ENCODE data around the gene SLC4A5. TPM values are rescaled to one million over a fixed set of nuclear protein-coding genes. Genes with fewer than 3 reads are reported as not detected.

The SLC4A5 gene
- total RNA-seq, 5 donors from 2014 or later (not counting 1 experiment from before 2014, with no cell fraction given): 10.1 to 19.3 (median 14.6) TPM

- peaks cover 2 to 21% of the 10 kb centered on the region in 2 experiments for H3K4me1 ChIP-seq (ENCODE audit: control insufficient read depth in 1 of 2, extremely low read depth in 1 of 2, insufficient read depth in 2 of 2, low read length in 2 of 2)
- H3K36me3 Mint-ChIP-seq: peaks cover 45% of the 10 kb centered on the region
- ATAC-seq (replicated peaks in 1 of 4) (no peak), DNase-seq (no peak)
- WGBS (ENCODE audit: insufficient coverage): 89% methylated on average over 1 of the region's 2 CpGs
- H3K9me3 Mint-ChIP-seq: no peaks in the 10 kb centered on the region
- CTCF ChIA-PET: no interaction called here
- H3K36me3 ChIP-seq (ENCODE audit: control insufficient read depth in 2 of 2, extremely low read depth in 1 of 2, insufficient read depth in 1 of 2, low read length in 1 of 2): peaks cover 15 to 65% of the 10 kb centered on the region in 2 donors
- H3K9me3 ChIP-seq: no peaks in the 10 kb centered on the region
- H3K4me1 Mint-ChIP-seq: peaks cover 26 to 38% (median 30%) of the 10 kb centered on the region in 3 donors
- H3K27me3 ChIP-seq (replicated peaks in 1 of 2; ENCODE audit: control insufficient read depth in 2 of 2, extremely low read depth in 1 of 2, insufficient read depth in 2 of 2, low read length in 1 of 2): no peaks in the 10 kb centered on the region
- no peak overlapping the region for H3K27ac ChIP-seq (ENCODE audit: low read length)
- H3K4me3 Mint-ChIP-seq: no peak overlapping the region
- POLR2A ChIA-PET: no interaction called here
- no peaks in the 10 kb centered on the region for H3K27me3 Mint-ChIP-seq
- H3K27ac Mint-ChIP-seq: no peak overlapping the region
- no peak overlapping the region for H3K4me3 ChIP-seq (ENCODE audit: control insufficient read depth in 1 of 2, extremely low read depth in 1 of 2, low read length in 1 of 2)
These were observed 32.6 kb upstream of the SLC4A5 start for GRCh38 chr2:74375838-74376237.

GRCh38 chr2:74374509-74375205 is 31.4 kb upstream of the SLC4A5 start:
- Histone ChIP-seq H3K27me3 (replicated peaks in 1 of 2; ENCODE audit: control insufficient read depth in 2 of 2, extremely low read depth in 1 of 2, insufficient read depth in 2 of 2, low read length in 1 of 2) (no peaks in the 10 kb centered on the region), H3K4me3 (ENCODE audit: control insufficient read depth in 1 of 2, extremely low read depth in 1 of 2, low read length in 1 of 2) (no peak overlapping the region), H3K36me3 (ENCODE audit: control insufficient read depth in 2 of 2, extremely low read depth in 1 of 2, insufficient read depth in 1 of 2, low read length in 1 of 2) (peaks cover 15 to 76% of the 10 kb centered on the region in 2 donors), H3K4me1 (ENCODE audit: control insufficient read depth in 1 of 2, extremely low read depth in 1 of 2, insufficient read depth in 2 of 2, low read length in 2 of 2) (peaks cover 0 to 9% of the 10 kb centered on the region in 2 experiments), H3K27ac (ENCODE audit: low read length) (no peak overlapping the region), H3K9me3 (no peaks in the 10 kb centered on the region)
- 95% methylated on average over 19 of the region's 19 CpGs for WGBS (ENCODE audit: insufficient coverage)
- ATAC-seq (replicated peaks in 1 of 4): no peak
- H3K36me3 Mint-ChIP-seq: peaks cover 56% of the 10 kb centered on the region
- H3K27ac Mint-ChIP-seq: no peak overlapping the region
- ChIA-PET POLR2A (no interaction called here), CTCF (no interaction called here)
- DNase-seq: no peak
- H3K27me3 Mint-ChIP-seq: no peaks in the 10 kb centered on the region
- H3K4me1 Mint-ChIP-seq: peaks cover 14 to 27% (median 19%) of the 10 kb centered on the region in 3 donors
- no peaks in the 10 kb centered on the region for H3K9me3 Mint-ChIP-seq
- H3K4me3 Mint-ChIP-seq: no peak overlapping the region

- no peaks in the 10 kb centered on the region for H3K9me3 Mint-ChIP-seq
- 100% methylated on average over 3 of the region's 8 CpGs for WGBS (ENCODE audit: insufficient coverage)
- peaks cover 0 to 3% of the 10 kb centered on the region in 2 experiments for H3K4me1 ChIP-seq (ENCODE audit: control insufficient read depth in 1 of 2, extremely low read depth in 1 of 2, insufficient read depth in 2 of 2, low read length in 2 of 2)
- no peaks in the 10 kb centered on the region for H3K27me3 ChIP-seq (replicated peaks in 1 of 2; ENCODE audit: control insufficient read depth in 2 of 2, extremely low read depth in 1 of 2, insufficient read depth in 2 of 2, low read length in 1 of 2)
- DNase-seq (no peak), ATAC-seq (replicated peaks in 1 of 4) (no peak)
- H3K4me1 Mint-ChIP-seq: peaks cover 7 to 20% (median 16%) of the 10 kb centered on the region in 3 donors
- CTCF ChIA-PET: no interaction called here
- POLR2A ChIA-PET: no interaction called here
- H3K27me3 Mint-ChIP-seq: no peaks in the 10 kb centered on the region
- H3K27ac Mint-ChIP-seq: no peak overlapping the region
- H3K36me3 Mint-ChIP-seq: peaks cover 61% of the 10 kb centered on the region
- H3K9me3 ChIP-seq: no peaks in the 10 kb centered on the region
- H3K27ac ChIP-seq (ENCODE audit: low read length): no peak overlapping the region
- H3K4me3 ChIP-seq (ENCODE audit: control insufficient read depth in 1 of 2, extremely low read depth in 1 of 2, low read length in 1 of 2): no peak overlapping the region
- peaks cover 15 to 81% of the 10 kb centered on the region in 2 donors for H3K36me3 ChIP-seq (ENCODE audit: control insufficient read depth in 2 of 2, extremely low read depth in 1 of 2, insufficient read depth in 1 of 2, low read length in 1 of 2)
- no peak overlapping the region for H3K4me3 Mint-ChIP-seq
These were observed 30.8 kb upstream of the SLC4A5 start for GRCh38 chr2:74373985-74374384.

GRCh38 chr2:74373221-74373676 is 30.0 kb upstream of the SLC4A5 start:
- ChIA-PET POLR2A (no interaction called here), CTCF (interaction anchor here in 1 of 2 donors (0.6 kb wide), 1 partner anchor 137 kb away, joined by 5 read pairs; no protein-coding TSS in a partner anchor)
- Histone ChIP-seq H3K9me3 (no peaks in the 10 kb centered on the region), H3K4me3 (ENCODE audit: control insufficient read depth in 1 of 2, extremely low read depth in 1 of 2, low read length in 1 of 2) (no peak overlapping the region), H3K4me1 (ENCODE audit: control insufficient read depth in 1 of 2, extremely low read depth in 1 of 2, insufficient read depth in 2 of 2, low read length in 2 of 2) (no peaks in the 10 kb centered on the region), H3K27ac (ENCODE audit: low read length) (no peak overlapping the region), H3K27me3 (replicated peaks in 1 of 2; ENCODE audit: control insufficient read depth in 2 of 2, extremely low read depth in 1 of 2, insufficient read depth in 2 of 2, low read length in 1 of 2) (no peaks in the 10 kb centered on the region), H3K36me3 (ENCODE audit: control insufficient read depth in 2 of 2, extremely low read depth in 1 of 2, insufficient read depth in 1 of 2, low read length in 1 of 2) (peaks cover 12 to 86% of the 10 kb centered on the region in 2 donors)
- Mint-ChIP-seq H3K9me3 (no peaks in the 10 kb centered on the region), H3K36me3 (peaks cover 63% of the 10 kb centered on the region), H3K4me1 (peaks cover 2 to 14% (median 9%) of the 10 kb centered on the region in 3 donors), H3K27me3 (no peaks in the 10 kb centered on the region), H3K27ac (no peak overlapping the region), H3K4me3 (no peak overlapping the region)
- DNase-seq (no peak), ATAC-seq (replicated peaks in 1 of 4) (no peak)
- 96% methylated on average over 4 of the region's 5 CpGs for WGBS (ENCODE audit: insufficient coverage)

GRCh38 chr2:74372674-74373073 is 29.5 kb upstream of the SLC4A5 start:
- ATAC-seq (replicated peaks in 1 of 4) (no peak), DNase-seq (no peak)
- no peak overlapping the region for H3K27ac Mint-ChIP-seq
- WGBS (ENCODE audit: insufficient coverage): 100% methylated on average over 1 of the region's 6 CpGs
- Histone ChIP-seq H3K9me3 (no peaks in the 10 kb centered on the region), H3K4me1 (ENCODE audit: control insufficient read depth in 1 of 2, extremely low read depth in 1 of 2, insufficient read depth in 2 of 2, low read length in 2 of 2) (no peaks in the 10 kb centered on the region), H3K27ac (ENCODE audit: low read length) (no peak overlapping the region), H3K36me3 (ENCODE audit: control insufficient read depth in 2 of 2, extremely low read depth in 1 of 2, insufficient read depth in 1 of 2, low read length in 1 of 2) (peaks cover 12 to 87% of the 10 kb centered on the region in 2 donors), H3K4me3 (ENCODE audit: control insufficient read depth in 1 of 2, extremely low read depth in 1 of 2, low read length in 1 of 2) (no peak overlapping the region), H3K27me3 (replicated peaks in 1 of 2; ENCODE audit: control insufficient read depth in 2 of 2, extremely low read depth in 1 of 2, insufficient read depth in 2 of 2, low read length in 1 of 2) (no peaks in the 10 kb centered on the region)
- H3K4me1 Mint-ChIP-seq: peaks cover 2 to 10% (median 5%) of the 10 kb centered on the region in 3 donors
- H3K27me3 Mint-ChIP-seq: no peaks in the 10 kb centered on the region
- no peak overlapping the region for H3K4me3 Mint-ChIP-seq
- POLR2A ChIA-PET: no interaction called here
- CTCF ChIA-PET: no interaction called here
- peaks cover 63% of the 10 kb centered on the region for H3K36me3 Mint-ChIP-seq
- no peaks in the 10 kb centered on the region for H3K9me3 Mint-ChIP-seq

- POLR2A ChIA-PET: interaction anchor here in 1 of 2 donors (0.6 kb wide), 2 partner anchors 20 to 438 kb away, joined by 3 read pairs; no protein-coding TSS in a partner anchor
These were observed 28.2 kb upstream of the SLC4A5 start for GRCh38 chr2:74371421-74371820.

More at GRCh38 chr2:74371421-74371820, 28.2 kb upstream of the SLC4A5 start:
- Histone ChIP-seq H3K36me3 (ENCODE audit: control insufficient read depth in 2 of 2, extremely low read depth in 1 of 2, insufficient read depth in 1 of 2, low read length in 1 of 2) (peaks cover 12 to 87% of the 10 kb centered on the region in 2 donors), H3K27me3 (replicated peaks in 1 of 2; ENCODE audit: control insufficient read depth in 2 of 2, extremely low read depth in 1 of 2, insufficient read depth in 2 of 2, low read length in 1 of 2) (no peaks in the 10 kb centered on the region), H3K9me3 (no peaks in the 10 kb centered on the region), H3K27ac (ENCODE audit: low read length) (no peak overlapping the region), H3K4me1 (ENCODE audit: control insufficient read depth in 1 of 2, extremely low read depth in 1 of 2, insufficient read depth in 2 of 2, low read length in 2 of 2) (no peaks in the 10 kb centered on the region), H3K4me3 (ENCODE audit: control insufficient read depth in 1 of 2, extremely low read depth in 1 of 2, low read length in 1 of 2) (no peak overlapping the region)
- H3K36me3 Mint-ChIP-seq: peaks cover 65% of the 10 kb centered on the region
- no peak overlapping the region for H3K27ac Mint-ChIP-seq
- 99% methylated on average over 7 of the region's 9 CpGs for WGBS (ENCODE audit: insufficient coverage)
- ATAC-seq (replicated peaks in 1 of 4) (no peak), DNase-seq (no peak)
- no peaks in the 10 kb centered on the region for H3K27me3 Mint-ChIP-seq
- no peak overlapping the region for H3K4me3 Mint-ChIP-seq
- H3K9me3 Mint-ChIP-seq: no peaks in the 10 kb centered on the region
- H3K4me1 Mint-ChIP-seq: peaks cover 0 to 9% (median 2%) of the 10 kb centered on the region in 3 donors
- CTCF ChIA-PET: no interaction called here

Data from T-cell (primary cell).